ENCODE results near the gene AEBP1. TPM values are rescaled to one million over a fixed set of nuclear protein-coding genes. Genes with fewer than 3 reads are reported as not detected.

Gene AEBP1
- total RNA-seq, 2 experiments from 2014 or later, result 32.6 to 38.3 TPM

DNA sequence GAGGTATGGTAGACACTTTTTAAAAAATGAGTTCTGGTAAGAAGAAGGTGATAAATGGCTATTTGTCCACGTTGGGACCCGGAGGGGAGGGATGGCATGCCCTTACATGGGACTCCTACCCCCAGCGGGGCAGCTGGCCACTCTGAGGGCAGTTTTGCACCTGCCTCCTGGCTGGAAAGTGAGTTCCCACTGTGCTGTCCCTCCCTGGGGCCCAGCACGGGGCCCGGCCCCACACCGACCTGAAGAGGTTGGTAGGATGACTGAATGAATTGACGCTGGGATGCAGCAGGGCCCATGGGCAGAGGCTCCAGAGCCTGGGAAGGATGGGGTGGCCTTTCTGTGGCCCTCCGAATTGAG is 601 bp upstream of the AEBP1 start:
- Mint-ChIP-seq H3K4me1 (peaks cover 17% of the 10 kb centered on the region), H3K27ac (no peak overlapping the region), H3K27me3 (no peaks in the 10 kb centered on the region), H3K36me3 (peaks cover 2% of the 10 kb centered on the region), H3K4me3 (peak overlapping the region; percentile 62), H3K9me3 (no peaks in the 10 kb centered on the region)
- DNase-seq, result no peak

DNA sequence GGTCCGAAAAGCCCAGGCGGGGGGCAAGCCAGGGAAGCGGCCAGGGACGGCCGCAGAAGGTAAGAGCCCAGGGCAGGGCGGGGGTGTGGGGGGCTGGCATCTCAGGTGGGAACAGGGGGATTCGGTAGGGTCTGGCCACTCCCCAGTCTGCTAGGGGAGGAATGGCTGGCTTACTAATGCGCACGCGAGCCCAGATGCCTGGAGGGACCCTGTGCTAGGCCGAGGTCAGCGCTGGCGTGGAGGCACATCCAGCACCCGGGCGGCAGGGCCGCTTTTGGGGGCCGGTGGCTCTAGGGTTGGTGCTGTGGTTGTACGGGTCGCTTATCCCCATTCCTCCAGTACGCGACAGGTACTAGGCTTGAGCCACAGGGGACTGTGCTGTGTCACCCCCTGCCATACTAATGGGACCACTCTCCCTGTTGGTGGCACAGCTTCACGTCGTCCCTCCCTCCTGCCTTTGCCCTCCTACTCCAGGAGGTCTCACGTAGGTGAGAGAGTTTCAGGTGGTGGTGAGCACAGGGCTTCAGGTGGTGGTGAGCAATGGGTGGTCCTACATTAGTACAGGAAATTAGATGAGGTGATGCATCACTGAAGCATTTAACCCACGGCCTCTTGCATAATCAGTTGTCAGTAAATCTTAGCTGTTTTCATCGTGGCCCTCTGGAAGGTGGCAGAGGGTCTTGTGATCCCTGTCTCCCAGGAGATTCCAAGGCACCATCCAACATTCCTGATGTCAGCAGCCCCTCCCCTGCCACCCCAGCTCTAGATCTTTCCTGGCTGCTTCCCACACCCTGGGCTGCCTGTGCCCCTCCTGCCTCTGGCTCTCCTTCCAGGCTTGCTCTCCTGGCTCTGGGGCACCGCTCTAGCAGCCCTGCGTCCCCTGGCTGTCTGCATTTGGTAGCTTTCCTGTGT is 971 bp downstream of the AEBP1 start:
- H3K9me3 Mint-ChIP-seq, result no peaks in the 10 kb centered on the region
- peak overlapping the region; percentile 64 for H3K27ac Mint-ChIP-seq
- peaks cover 2% of the 10 kb centered on the region for H3K36me3 Mint-ChIP-seq
- H3K4me3 Mint-ChIP-seq, result peak overlapping the region; percentile 86
- peaks cover 15% of the 10 kb centered on the region for H3K4me1 Mint-ChIP-seq
- no peaks in the 10 kb centered on the region for H3K27me3 Mint-ChIP-seq
- no peak for DNase-seq

DNA sequence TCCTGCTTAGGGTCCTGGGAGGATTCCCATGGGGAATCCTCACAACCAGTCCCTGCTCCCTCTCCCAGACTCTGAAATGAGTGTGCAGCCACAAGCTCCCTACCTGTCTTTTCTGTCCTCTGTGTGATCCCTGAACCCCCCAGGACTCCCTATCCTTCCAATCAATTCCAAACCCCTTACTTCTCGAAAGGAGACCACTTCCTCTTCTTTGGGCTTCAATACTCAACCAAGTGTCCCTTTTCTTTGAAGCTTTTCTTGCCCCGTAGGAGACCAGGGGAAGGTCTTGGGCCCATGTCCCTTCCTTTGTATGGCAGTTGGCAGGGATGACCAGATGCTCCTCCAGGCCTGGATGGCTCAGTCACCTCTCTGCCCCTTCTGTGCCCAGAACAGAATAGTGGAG is 1.7 kb downstream of the AEBP1 start:
- Mint-ChIP-seq H3K27ac (peak overlapping the region; percentile 35), H3K27me3 (no peaks in the 10 kb centered on the region)

DNA sequence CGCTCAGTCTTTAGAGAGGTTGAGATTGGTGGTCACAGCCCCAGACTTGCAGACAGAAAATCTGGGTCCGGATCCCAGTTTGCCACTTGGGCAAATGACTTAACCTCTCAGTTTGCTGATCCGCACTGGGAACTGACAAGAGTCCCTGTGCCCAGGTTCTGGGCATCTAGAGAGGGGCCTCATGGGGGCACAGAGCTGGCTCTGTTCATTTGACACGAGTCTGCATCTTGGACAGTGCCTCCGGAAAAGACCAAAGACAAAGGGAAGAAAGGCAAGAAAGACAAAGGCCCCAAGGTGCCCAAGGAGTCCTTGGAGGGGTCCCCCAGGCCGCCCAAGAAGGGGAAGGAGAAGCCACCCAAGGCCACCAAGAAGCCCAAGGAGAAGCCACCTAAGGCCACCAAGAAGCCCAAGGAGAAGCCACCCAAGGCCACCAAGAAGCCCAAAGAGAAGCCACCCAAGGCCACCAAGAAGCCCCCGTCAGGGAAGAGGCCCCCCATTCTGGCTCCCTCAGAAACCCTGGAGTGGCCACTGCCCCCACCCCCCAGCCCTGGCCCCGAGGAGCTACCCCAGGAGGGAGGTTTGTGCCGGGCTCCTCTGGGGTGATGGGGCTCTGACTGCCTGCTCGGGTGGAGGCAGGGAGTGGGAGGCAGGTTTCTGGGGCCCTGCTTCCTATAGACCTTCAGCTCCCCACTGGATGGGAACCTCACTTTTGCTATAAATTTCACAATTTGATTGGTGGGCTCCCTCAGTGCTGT is 2.3 kb downstream of the AEBP1 start:
- peaks cover 15% of the 10 kb centered on the region for H3K4me1 Mint-ChIP-seq
- H3K4me3 Mint-ChIP-seq, result peak overlapping the region; percentile 86
- DNase-seq, result no peak
- peaks cover 2% of the 10 kb centered on the region for H3K36me3 Mint-ChIP-seq
- no peaks in the 10 kb centered on the region for H3K27me3 Mint-ChIP-seq
- H3K9me3 Mint-ChIP-seq, result no peaks in the 10 kb centered on the region
- H3K27ac Mint-ChIP-seq, result no peak overlapping the region

More for the DNA sequence above, 1.7 kb downstream of the AEBP1 start:
- Mint-ChIP-seq H3K4me3 (peak overlapping the region; percentile 86), H3K4me1 (peaks cover 15% of the 10 kb centered on the region), H3K9me3 (no peaks in the 10 kb centered on the region), H3K36me3 (peaks cover 2% of the 10 kb centered on the region)
- no peak for DNase-seq

DNA sequence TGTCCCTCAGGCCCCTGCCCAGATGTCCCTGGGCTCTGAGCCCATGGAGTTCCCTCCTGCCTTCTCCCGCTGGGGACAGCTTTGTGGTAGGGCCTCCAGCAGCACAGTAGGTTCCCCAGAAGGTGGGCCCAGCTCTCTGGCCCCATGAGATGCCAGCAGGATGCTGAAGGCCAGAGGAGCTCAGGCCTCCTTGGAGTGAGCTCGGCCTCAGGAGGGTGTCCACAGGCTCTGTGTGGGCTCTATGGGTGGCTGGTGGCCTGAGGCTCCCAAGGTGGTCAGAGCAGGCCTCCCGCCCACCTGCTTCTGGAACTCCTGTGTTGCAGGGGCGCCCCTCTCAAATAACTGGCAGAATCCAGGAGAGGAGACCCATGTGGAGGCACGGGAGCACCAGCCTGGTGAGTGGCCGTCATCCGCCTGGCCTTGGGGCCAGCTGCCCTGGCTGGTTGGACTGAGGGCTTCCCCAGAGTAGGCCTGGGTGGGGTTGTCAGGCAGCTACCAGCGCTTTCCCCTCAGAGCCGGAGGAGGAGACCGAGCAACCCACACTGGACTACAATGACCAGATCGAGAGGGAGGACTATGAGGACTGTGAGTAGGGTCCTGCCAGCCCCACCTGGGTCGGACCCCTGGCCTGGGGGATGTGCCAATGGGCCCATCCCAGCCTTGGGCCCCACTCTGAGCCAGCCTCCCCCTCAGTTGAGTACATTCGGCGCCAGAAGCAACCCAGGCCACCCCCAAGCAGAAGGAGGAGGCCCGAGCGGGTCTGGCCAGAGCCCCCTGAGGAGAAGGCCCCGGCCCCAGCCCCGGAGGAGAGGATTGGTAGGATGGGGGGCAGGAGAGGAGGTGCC is 3.2 kb downstream of the AEBP1 start:
- Mint-ChIP-seq H3K9me3 (no peaks in the 10 kb centered on the region), H3K36me3 (peaks cover 8% of the 10 kb centered on the region), H3K4me1 (peaks cover 15% of the 10 kb centered on the region), H3K4me3 (no peak overlapping the region), H3K27ac (no peak overlapping the region), H3K27me3 (no peaks in the 10 kb centered on the region)
- no peak for DNase-seq

DNA sequence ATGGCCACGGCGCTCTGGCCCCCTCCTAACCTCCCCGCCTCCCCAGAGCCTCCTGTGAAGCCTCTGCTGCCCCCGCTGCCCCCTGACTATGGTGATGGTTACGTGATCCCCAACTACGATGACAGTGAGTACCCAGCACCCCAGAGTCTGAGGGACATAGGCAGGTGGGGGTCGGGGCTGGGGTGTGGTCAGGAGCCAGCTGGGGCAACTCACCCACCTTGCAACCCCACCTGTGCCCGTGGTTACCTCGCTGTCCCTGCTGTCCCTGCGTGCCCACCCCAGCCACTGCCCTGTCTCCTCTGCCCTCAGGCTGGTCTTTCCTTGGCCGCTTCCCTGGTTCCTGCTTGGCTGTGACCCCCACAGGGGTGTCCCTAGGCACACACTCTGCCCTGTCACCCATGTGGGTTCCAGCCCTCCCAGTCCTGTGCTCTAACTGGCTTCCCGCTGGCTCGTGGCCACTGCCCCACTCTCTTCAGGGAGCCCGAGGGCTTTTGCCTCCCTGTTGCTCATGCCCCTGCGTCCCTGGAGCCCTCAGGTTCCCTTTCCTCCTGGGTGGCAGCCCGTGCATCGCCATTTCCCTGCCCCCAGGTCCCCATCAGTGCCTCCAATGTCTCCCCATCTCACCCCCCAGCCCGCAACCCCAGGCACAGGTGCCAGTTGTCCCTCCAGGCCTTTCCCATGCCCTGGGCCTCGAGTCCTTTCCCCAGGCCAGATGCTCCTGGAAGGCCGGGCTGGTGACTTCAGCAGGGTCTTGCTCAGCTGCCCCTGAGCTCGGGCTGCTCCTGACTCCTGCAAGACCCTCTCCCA is 4.0 kb downstream of the AEBP1 start:
- H3K4me3 Mint-ChIP-seq, result no peak overlapping the region
- no peaks in the 10 kb centered on the region for H3K27me3 Mint-ChIP-seq
- H3K36me3 Mint-ChIP-seq, result peaks cover 17% of the 10 kb centered on the region
- DNase-seq, result no peak
- H3K9me3 Mint-ChIP-seq, result no peaks in the 10 kb centered on the region
- H3K4me1 Mint-ChIP-seq, result peaks cover 15% of the 10 kb centered on the region
- no peak overlapping the region for H3K27ac Mint-ChIP-seq

DNA sequence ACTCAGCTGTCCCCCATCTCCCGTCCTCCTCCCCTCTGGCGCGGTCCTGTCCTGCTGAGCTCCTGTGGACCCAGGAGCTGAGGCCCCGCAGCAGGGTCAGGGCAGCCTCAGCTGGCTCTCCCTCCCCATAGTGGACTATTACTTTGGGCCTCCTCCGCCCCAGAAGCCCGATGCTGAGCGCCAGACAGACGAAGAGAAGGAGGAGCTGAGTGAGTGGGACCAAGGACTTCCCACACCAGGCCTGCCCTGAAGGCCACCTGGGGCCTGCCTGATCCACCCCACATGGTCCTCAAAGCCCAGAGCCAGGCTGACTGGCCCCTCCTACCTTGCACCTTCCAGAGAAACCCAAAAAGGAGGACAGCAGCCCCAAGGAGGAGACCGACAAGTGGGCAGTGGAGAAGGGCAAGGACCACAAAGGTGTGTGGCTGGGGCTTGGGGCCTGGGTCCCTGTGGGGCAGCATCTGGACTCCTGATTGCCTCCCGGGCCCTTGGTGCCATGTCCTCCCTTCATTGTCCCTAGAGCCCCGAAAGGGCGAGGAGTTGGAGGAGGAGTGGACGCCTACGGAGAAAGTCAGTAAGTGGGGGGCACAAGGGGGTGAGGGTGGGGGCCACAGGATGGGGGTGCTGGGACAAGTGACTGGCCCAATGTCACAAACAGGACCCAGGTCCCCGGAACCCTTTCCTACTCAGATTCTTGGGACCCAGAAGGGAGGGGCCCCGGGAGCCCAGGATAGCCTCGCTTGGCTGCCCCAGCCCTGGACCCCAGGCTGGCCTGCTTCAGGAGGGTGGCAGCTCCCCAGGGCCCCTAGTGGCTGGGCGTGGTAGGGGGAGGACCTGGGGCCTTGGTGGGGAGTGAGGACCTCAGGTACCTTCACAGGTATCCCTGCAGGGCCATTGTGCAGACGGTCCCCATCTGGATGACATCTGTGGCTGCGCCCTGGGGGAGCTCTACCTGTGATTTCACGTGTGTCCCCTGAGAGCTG is 4.9 kb downstream of the AEBP1 start:
- no peaks in the 10 kb centered on the region for H3K9me3 Mint-ChIP-seq
- H3K4me1 Mint-ChIP-seq, result peaks cover 13% of the 10 kb centered on the region
- no peak overlapping the region for H3K4me3 Mint-ChIP-seq
- peaks cover 23% of the 10 kb centered on the region for H3K36me3 Mint-ChIP-seq
- no peaks in the 10 kb centered on the region for H3K27me3 Mint-ChIP-seq
- H3K27ac Mint-ChIP-seq, result no peak overlapping the region
- DNase-seq, result no peak

DNA sequence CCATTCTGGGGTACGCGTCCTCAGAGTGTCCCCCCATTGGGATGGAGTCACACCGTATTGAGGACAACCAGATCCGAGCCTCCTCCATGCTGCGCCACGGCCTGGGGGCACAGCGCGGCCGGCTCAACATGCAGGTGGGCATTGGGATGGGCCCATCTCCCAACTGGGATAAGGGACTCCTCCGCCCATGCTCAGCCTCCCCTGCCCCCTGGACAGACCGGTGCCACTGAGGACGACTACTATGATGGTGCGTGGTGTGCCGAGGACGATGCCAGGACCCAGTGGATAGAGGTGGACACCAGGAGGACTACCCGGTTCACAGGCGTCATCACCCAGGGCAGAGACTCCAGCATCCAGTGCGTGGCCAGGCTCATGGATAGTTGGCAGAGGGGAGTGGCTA is 5.8 kb downstream of the AEBP1 start:
- Mint-ChIP-seq H3K9me3 (no peaks in the 10 kb centered on the region), H3K27me3 (no peaks in the 10 kb centered on the region), H3K4me1 (peaks cover 13% of the 10 kb centered on the region), H3K4me3 (no peak overlapping the region), H3K27ac (no peak overlapping the region), H3K36me3 (peaks cover 25% of the 10 kb centered on the region)
- no peak for DNase-seq

DNA sequence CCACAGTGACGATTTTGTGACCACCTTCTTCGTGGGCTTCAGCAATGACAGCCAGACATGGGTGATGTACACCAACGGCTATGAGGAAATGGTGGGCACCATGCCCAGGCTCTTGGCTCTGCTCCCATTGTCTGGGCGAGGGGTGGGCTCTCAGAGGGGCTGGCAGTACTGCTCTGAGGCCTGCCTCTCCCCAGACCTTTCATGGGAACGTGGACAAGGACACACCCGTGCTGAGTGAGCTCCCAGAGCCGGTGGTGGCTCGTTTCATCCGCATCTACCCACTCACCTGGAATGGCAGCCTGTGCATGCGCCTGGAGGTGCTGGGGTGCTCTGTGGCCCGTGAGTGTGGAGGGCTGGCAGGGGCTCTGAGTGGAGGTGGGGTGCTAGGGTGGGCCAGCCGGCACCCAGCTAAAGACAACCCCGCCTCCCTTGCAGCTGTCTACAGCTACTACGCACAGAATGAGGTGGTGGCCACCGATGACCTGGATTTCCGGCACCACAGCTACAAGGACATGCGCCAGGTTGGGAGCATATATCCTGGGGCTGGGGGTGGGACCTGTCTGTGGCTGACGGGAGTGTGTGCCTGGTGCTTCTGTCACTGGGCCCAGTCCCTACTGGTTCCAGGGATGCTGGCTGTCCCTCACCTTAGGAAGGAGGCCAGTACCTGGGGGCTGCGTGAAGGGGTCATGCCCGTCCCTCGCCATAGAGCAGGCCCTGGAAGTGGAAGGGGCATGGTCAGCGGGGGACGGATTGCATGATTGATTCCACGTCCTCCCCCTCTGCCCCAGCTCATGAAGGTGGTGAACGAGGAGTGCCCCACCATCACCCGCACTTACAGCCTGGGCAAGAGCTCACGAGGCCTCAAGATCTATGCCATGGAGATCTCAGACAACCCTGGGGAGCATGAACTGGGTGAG is 6.8 kb downstream of the AEBP1 start:
- no peak overlapping the region for H3K4me3 Mint-ChIP-seq
- no peak for DNase-seq
- peaks cover 4% of the 10 kb centered on the region for H3K4me1 Mint-ChIP-seq
- peaks cover 25% of the 10 kb centered on the region for H3K36me3 Mint-ChIP-seq
- no peak overlapping the region for H3K27ac Mint-ChIP-seq
- H3K9me3 Mint-ChIP-seq, result no peaks in the 10 kb centered on the region
- H3K27me3 Mint-ChIP-seq, result no peaks in the 10 kb centered on the region

DNA sequence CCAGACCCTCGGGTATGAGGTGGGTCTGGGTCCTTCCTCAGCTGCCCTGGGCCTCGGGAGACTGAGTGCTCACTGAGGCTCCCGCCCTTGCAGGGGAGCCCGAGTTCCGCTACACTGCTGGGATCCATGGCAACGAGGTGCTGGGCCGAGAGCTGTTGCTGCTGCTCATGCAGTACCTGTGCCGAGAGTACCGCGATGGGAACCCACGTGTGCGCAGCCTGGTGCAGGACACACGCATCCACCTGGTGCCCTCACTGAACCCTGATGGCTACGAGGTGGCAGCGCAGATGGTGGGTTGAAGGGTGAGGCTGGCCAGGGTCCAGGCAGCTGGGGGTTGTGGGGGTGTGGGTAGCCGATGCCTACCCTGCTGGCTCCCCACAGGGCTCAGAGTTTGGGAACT is 7.6 kb downstream of the AEBP1 start:
- H3K4me3 Mint-ChIP-seq, result no peak overlapping the region
- peaks cover 22% of the 10 kb centered on the region for H3K36me3 Mint-ChIP-seq
- DNase-seq, result no peak
- no peaks in the 10 kb centered on the region for H3K27me3 Mint-ChIP-seq
- no peaks in the 10 kb centered on the region for H3K4me1 Mint-ChIP-seq
- H3K27ac Mint-ChIP-seq, result no peak overlapping the region
- H3K9me3 Mint-ChIP-seq, result no peaks in the 10 kb centered on the region

DNA sequence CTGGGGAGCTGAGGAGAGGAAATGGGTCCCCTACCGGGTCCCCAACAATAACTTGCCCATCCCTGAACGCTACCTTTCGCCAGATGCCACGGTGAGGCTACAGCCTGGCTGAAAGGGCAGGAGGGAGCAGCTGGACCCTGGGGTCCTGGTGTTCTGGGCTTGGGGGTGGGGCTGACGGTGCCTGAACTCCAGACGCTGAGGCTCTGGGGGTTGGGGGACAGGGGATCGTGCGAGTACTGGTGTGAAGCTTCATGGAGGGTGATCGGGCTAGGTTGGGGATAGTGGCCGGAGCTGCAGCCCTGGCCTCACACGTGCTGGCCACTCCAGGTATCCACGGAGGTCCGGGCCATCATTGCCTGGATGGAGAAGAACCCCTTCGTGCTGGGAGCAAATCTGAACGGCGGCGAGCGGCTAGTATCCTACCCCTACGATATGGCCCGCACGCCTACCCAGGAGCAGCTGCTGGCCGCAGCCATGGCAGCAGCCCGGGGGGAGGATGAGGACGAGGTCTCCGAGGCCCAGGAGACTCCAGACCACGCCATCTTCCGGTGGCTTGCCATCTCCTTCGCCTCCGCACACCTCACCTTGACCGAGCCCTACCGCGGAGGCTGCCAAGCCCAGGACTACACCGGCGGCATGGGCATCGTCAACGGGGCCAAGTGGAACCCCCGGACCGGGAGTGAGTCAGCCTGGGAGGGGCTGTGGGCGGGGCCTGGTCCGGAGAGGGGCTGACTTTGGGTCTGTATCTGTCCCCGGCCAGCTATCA is 8.3 kb downstream of the AEBP1 start:
- H3K4me3 Mint-ChIP-seq, result no peak overlapping the region
- H3K4me1 Mint-ChIP-seq, result no peaks in the 10 kb centered on the region
- H3K9me3 Mint-ChIP-seq, result no peaks in the 10 kb centered on the region
- no peaks in the 10 kb centered on the region for H3K27me3 Mint-ChIP-seq
- H3K27ac Mint-ChIP-seq, result no peak overlapping the region
- no peak for DNase-seq
- peaks cover 22% of the 10 kb centered on the region for H3K36me3 Mint-ChIP-seq

Data from activated naive CD8-positive, alpha-beta T cell treated with anti-CD3 and anti-CD28 coated beads for 36 hours (primary cell).